Activated CD8-positive, alpha-beta memory T cell treated with anti-CD3 and anti-CD28 coated beads for 36 hours (primary cell): ENCODE data around the gene AGMO. TPM values are rescaled to one million over a fixed set of nuclear protein-coding genes. Genes with fewer than 3 reads are reported as not detected.

Experiments used
- CTCF ChIA-PET: fragments of 350-600 bp; sonication (Branson Sonifier 250); formaldehyde crosslinking; loops from one replicate; lab custom pipeline; 2021; ENCODE audit warnings: antibody characterized with exemption; lab: Charles Lee
- POLR2A ChIA-PET: fragments of 350-600 bp; sonication (Branson Sonifier 250); formaldehyde crosslinking; loops from one replicate; lab custom pipeline; 2021; ENCODE audit warnings: antibody characterized with exemption; lab: Charles Lee
- total RNA-seq, 2 experiments: library from RNA; stranded (reverse); gene quantifications; one replicate each; pipeline ENCODE4 v1.2.3, GENCODE V29; 2021

Gene AGMO
- total RNA-seq, 2 experiments from 2014 or later: not detected

- ChIA-PET CTCF (no interaction called here), POLR2A (no interaction called here)
Measured at GRCh38 chr7:15197042-15197977, 364.5 kb downstream of the AGMO start.

- ChIA-PET CTCF (no interaction called here), POLR2A (no interaction called here)
Measured at GRCh38 chr7:15178065-15178464, 383.8 kb downstream of the AGMO start.

- POLR2A ChIA-PET: no interaction called here
Measured at GRCh38 chr7:15176089-15176488, 385.7 kb downstream of the AGMO start.

GRCh38 chr7:15175152-15175551 lies 386.7 kb downstream of the AGMO start:
- CTCF ChIA-PET: no interaction called here
- POLR2A ChIA-PET: no interaction called here

More at GRCh38 chr7:15176089-15176488, 385.7 kb downstream of the AGMO start:
- CTCF ChIA-PET: no interaction called here

GRCh38 chr7:15174485-15174884 lies 387.3 kb downstream of the AGMO start:
- ChIA-PET POLR2A (no interaction called here), CTCF (no interaction called here)

- POLR2A ChIA-PET: no interaction called here
Measured at GRCh38 chr7:15168489-15168888, 393.3 kb downstream of the AGMO start.

GRCh38 chr7:15167912-15168311 lies 393.9 kb downstream of the AGMO start:
- POLR2A ChIA-PET: no interaction called here
- CTCF ChIA-PET: no interaction called here

More at GRCh38 chr7:15168489-15168888, 393.3 kb downstream of the AGMO start:
- CTCF ChIA-PET: no interaction called here

GRCh38 chr7:15166620-15167019 lies 395.2 kb downstream of the AGMO start:
- ChIA-PET CTCF (no interaction called here), POLR2A (no interaction called here)

- POLR2A ChIA-PET: no interaction called here
- CTCF ChIA-PET: no interaction called here
Measured at GRCh38 chr7:15159261-15159660, 402.6 kb downstream of the AGMO start.

- ChIA-PET POLR2A (no interaction called here), CTCF (no interaction called here)
Measured at GRCh38 chr7:15158141-15158810, 403.5 kb downstream of the AGMO start.

Other genes starting within 250 kb of the AGMO start
- not detected for gene MEOX2, start 124.7 kb upstream of the AGMO start, total RNA-seq